Neural crest cell (in vitro differentiated cells): ENCODE data around the gene MALAT1. TPM values are rescaled to one million over a fixed set of nuclear protein-coding genes. Genes with fewer than 3 reads are reported as not detected.
"Not testable (repeated sequence)": the region's sequence is repeated elsewhere in the genome, so short reads cannot be mapped to it uniquely, and the experiment has no call there.

ENCODE experiments used
- DNase-seq: peaks from one replicate; pipeline ENCODE4 v3.0.0; 2021; ENCODE audit warnings: low read depth, mixed read lengths, low spot score
- H3K27ac Mint-ChIP-seq: one replicate; pipeline ENCODE4 v1.8.0; 2021; ENCODE audit warnings: mild to moderate bottlenecking, mixed read lengths; ENCODE audit not compliant: unreplicated experiment
- H3K27me3 Mint-ChIP-seq: 2 replicates; pipeline ENCODE4 v1.8.0; 2021; ENCODE audit warnings: low read depth, mild to moderate bottlenecking, mixed read lengths
- H3K36me3 Mint-ChIP-seq: 2 replicates; pipeline ENCODE4 v1.8.0; 2021; ENCODE audit warnings: low read depth, mild to moderate bottlenecking, mixed read lengths
- H3K4me1 Mint-ChIP-seq: 2 replicates; pipeline ENCODE4 v1.8.0; 2021; ENCODE audit warnings: mixed read lengths
- H3K4me3 Mint-ChIP-seq: one replicate; pipeline ENCODE4 v1.8.0; 2021; ENCODE audit warnings: mild to moderate bottlenecking, mixed read lengths
- H3K9me3 Mint-ChIP-seq: 2 replicates; pipeline ENCODE4 v1.8.0; 2021; ENCODE audit warnings: mixed read lengths
- total RNA-seq: library from RNA; stranded (reverse); gene quantifications from 2 replicates; pipeline ENCODE4 v1.2.1, GENCODE V29; 2021
- TF ChIP-seq, protein P1 (sequence below): fragments of 200-600 bp; sonication (generic); conservative IDR thresholded peaks from 2 replicates; pipeline ENCODE4 v1.5.0; 2021; ENCODE audit warnings: antibody characterized with exemption, mild to moderate bottlenecking

The MALAT1 gene
- total RNA-seq, 1 donor from 2014 or later, result 5,409 TPM

DNA sequence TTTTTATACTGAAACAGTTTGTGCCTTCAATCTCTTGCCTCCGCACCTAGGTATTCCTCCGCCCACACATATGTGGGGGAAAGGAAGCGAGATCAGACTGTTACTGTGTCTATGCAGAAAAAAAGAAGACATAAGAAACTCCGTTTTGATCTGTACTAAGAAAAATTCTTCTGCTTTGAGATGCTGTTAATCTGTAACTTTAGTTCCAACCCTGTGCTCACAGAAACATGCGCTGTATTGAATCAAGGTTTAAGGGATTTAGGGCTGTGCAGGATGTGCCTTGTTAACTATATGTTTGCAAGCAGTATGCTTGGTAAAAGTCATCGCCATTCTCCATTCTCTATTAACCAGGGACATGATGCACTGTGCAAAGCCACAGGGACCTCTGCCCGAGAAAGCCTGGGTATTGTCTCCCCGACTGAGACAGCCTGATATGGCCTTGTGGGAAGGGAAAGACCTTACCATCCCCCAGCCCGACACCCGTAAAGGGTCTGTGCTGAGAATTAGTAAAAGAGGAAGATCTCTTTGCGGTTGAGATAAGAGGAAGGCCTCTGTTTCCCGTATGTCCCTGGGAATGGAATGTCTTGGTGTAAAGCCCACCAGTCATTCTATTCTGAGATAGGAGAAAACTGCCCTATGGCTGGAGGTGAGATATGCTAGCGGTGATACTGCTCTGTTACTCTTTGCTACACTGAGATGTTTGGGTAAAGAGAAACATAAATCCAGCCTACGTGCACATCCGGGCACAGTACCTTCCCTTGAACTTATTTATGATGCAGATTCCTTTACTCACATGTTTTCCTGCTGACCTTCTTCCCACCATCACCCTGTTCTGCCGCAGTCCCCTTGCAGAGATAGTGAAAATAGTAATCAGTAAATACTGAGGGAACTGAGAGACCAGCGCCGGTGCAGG lies 24.1 kb downstream of the MALAT1 start:
- peak overlapping the region; percentile 62 for H3K4me3 Mint-ChIP-seq
- H3K9me3 Mint-ChIP-seq, H3K36me3 Mint-ChIP-seq, H3K27ac Mint-ChIP-seq, DNase-seq, H3K27me3 Mint-ChIP-seq: not testable (repeated sequence)
- peaks cover 25% of the 10 kb centered on the region for H3K4me1 Mint-ChIP-seq

DNA sequence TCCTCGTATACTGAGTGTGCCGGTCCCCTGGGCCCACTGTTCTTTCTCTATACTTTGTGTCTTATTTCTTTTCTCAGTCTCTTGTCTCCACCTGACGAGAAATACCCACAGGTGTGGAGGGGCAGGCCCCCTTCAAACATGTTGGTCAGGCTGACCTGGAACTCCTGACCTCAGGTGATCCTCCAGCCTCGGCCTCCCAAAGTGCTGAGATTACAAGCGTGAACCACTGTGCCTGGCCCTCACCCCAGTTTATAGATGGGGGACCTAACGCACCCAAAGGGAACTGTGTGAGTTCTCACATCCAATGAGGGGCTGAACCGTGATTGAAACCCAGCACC lies 24.8 kb downstream of the MALAT1 start:
- H3K9me3 Mint-ChIP-seq, H3K27ac Mint-ChIP-seq, DNase-seq, H3K36me3 Mint-ChIP-seq, H3K27me3 Mint-ChIP-seq: not testable (repeated sequence)
- H3K4me1 Mint-ChIP-seq, result peaks cover 26% of the 10 kb centered on the region
- H3K4me3 Mint-ChIP-seq, result peak overlapping the region; percentile 62

DNA sequence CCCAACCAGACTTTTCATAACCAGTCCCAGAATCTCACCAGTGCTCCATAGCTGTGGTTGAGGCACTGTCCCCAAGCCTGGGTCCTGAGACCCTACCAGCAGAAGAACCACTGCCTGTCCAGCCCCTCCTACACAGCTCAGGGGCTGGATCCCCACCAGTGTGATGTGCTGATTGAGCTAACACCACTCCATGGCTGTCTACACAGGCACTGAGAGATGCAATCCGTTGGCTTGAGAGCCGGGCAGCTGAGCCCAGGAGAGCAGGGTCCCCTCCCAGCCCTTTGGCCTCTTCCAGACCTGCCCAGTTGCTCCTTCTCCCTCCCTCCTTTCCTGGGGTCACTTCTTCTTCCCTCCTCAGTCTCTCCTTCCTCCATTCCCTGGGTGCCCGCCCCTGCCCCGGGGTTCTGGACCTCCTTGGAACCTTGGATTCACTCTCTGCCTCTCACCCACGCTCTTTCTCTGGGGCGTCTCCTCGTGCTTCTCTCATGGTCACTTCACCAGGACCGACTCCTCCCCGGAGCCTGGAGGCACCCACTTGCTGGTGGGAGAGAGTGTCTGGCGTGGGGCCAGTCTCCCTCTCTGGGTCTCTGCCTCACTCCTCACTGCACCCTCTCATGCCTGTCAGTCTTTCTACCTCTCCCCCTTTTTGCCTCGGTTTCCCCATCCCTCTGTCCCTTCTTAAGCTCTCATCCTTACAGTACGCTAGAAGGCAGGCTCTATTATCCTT lies 25.3 kb downstream of the MALAT1 start:
- TF ChIP-seq, protein P1, sequence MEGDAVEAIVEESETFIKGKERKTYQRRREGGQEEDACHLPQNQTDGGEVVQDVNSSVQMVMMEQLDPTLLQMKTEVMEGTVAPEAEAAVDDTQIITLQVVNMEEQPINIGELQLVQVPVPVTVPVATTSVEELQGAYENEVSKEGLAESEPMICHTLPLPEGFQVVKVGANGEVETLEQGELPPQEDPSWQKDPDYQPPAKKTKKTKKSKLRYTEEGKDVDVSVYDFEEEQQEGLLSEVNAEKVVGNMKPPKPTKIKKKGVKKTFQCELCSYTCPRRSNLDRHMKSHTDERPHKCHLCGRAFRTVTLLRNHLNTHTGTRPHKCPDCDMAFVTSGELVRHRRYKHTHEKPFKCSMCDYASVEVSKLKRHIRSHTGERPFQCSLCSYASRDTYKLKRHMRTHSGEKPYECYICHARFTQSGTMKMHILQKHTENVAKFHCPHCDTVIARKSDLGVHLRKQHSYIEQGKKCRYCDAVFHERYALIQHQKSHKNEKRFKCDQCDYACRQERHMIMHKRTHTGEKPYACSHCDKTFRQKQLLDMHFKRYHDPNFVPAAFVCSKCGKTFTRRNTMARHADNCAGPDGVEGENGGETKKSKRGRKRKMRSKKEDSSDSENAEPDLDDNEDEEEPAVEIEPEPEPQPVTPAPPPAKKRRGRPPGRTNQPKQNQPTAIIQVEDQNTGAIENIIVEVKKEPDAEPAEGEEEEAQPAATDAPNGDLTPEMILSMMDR, result no peak
- H3K9me3 Mint-ChIP-seq, result no peaks in the 10 kb centered on the region
- peak overlapping the region; percentile 62 for H3K4me3 Mint-ChIP-seq
- H3K4me1 Mint-ChIP-seq, result peaks cover 31% of the 10 kb centered on the region
- no peak overlapping the region for H3K27ac Mint-ChIP-seq
- peaks cover 4% of the 10 kb centered on the region for H3K27me3 Mint-ChIP-seq
- no peaks in the 10 kb centered on the region for H3K36me3 Mint-ChIP-seq
- no peak for DNase-seq

DNA sequence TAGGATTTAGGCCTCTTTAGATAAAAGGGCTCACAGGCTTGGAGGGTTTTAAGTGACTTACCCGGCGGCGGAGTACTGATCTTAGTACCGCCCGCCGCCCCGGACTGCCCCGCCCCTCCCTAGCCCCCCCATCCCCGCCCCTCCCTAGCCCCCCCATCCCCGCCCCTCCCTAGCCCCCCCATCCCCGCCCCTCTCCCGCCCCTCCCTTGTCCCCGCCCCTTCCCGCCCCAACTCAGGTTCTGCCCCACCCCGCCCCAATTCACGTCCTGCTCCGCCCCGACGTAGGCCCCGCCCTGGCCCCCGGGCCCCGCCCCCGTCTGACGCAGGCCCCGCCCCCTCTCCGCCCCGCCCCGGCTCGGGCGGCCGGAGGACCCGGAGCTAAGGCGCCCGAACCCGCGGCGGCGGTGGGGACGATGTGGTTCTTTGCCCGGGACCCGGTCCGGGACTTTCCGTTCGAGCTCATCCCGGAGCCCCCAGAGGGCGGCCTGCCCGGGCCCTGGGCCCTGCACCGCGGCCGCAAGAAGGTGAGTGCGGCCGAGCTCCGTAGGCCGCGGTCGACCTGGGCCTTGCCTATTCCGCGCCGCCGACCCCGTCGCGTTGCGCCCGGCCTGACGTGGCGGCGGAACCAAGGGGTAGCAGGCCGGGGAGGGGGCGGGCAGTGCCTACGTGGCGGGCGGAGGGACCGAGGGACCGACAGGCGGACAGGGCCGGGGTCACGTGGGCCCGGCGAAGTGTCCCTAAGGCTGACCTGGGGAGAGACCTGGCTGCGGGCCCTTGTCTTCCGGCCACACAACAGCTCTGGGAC lies 26.1 kb downstream of the MALAT1 start, which contains the start of gene SCYL1:
SCYL1 (plus strand) TSS at position 343 of the 805 bp plus-strand sequence; CDS start at position 414, 71 bp downstream.
- Mint-ChIP-seq H3K9me3 (no peaks in the 10 kb centered on the region), H3K27ac (no peak within 1 kb of the TSS), H3K4me1 (peaks cover 35% of the 10 kb centered on the region), H3K4me3 (peak within 1 kb of the TSS; percentile 86), H3K36me3 (no peaks in the 10 kb centered on the region), H3K27me3 (peaks cover 4% of the 10 kb centered on the region)
- DNase-seq, result peak; percentile 74
- TF ChIP-seq, protein P1, result no peak

DNA sequence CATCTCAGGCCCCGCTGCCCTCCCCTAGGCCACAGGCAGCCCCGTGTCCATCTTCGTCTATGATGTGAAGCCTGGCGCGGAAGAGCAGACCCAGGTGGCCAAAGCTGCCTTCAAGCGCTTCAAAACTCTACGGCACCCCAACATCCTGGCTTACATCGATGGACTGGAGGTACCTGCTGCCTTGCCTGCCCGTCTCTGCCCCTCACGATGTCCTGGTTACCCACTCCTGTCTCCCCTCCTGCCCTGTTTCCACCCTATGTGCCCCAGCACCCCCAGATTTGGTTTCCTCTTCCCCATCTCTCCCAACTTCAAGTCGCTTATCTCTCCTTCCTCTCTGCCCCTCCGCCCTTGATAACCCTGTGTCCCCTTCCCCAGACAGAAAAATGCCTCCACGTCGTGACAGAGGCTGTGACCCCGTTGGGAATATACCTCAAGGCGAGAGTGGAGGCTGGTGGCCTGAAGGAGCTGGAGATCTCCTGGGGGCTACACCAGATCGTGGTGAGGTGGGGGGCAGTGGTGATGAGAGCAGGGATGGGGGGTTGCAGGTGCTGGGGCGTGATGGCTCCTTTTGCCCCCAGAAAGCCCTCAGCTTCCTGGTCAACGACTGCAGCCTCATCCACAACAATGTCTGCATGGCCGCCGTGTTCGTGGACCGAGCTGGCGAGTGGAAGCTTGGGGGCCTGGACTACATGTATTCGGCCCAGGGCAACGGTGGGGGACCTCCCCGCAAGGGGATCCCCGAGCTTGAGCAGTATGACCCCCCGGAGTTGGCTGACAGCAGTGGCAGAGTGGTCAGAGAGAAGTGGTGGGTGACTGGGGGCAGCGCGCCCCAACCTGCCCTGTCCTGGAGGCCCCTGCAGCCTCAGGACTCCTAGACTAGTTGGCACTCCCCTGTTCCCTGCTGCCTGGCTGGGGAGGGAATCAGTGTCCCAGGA lies 27.0 kb downstream of the MALAT1 start:
- no peak for DNase-seq
- Mint-ChIP-seq H3K4me3 (peak overlapping the region; percentile 86), H3K27me3 (peaks cover 4% of the 10 kb centered on the region), H3K36me3 (peaks cover 2% of the 10 kb centered on the region), H3K9me3 (no peaks in the 10 kb centered on the region), H3K4me1 (peaks cover 39% of the 10 kb centered on the region), H3K27ac (no peak overlapping the region)
- TF ChIP-seq, protein P1, result no peak
